Type B pancreatic cell (in vitro differentiated cells): Measurements from ENCODE around the gene AP1S1. TPM values are rescaled to one million over a fixed set of nuclear protein-coding genes. Genes with fewer than 3 reads are reported as not detected.
"Not testable (repeated sequence)": the region's sequence is repeated elsewhere in the genome, so short reads cannot be mapped to it uniquely, and the experiment has no call there.

Experiments used
- DNase-seq: peaks from one replicate; pipeline ENCODE4 v3.0.0; 2021; ENCODE audit warnings: mixed read lengths; ENCODE audit not compliant: unreplicated experiment; ENCODE audit errors: extremely low spot score
- H3K27ac Mint-ChIP-seq: 2 replicates; pipeline ENCODE4 v1.8.0; 2021; ENCODE audit warnings: mild to moderate bottlenecking, mixed read lengths
- H3K27me3 Mint-ChIP-seq: 2 replicates; pipeline ENCODE4 v1.8.0; 2021; ENCODE audit warnings: mixed read lengths
- H3K36me3 Mint-ChIP-seq: 2 replicates; pipeline ENCODE4 v1.8.0; 2021; ENCODE audit warnings: mixed read lengths
- H3K4me1 Mint-ChIP-seq: one replicate; pipeline ENCODE4 v1.8.0; 2021; ENCODE audit warnings: mixed read lengths; ENCODE audit not compliant: unreplicated experiment
- H3K4me3 Mint-ChIP-seq: 2 replicates; pipeline ENCODE4 v1.8.0; 2021; ENCODE audit warnings: mild to moderate bottlenecking, mixed read lengths
- H3K9me3 Mint-ChIP-seq: 2 replicates; pipeline ENCODE4 v1.8.0; 2021; ENCODE audit warnings: mixed read lengths
- CTCF ChIP-seq: fragments of 200-600 bp; sonication (generic); conservative IDR thresholded peaks from 2 replicates; pipeline ENCODE4 v1.5.0; 2021; ENCODE audit warnings: antibody characterized with exemption, mild to moderate bottlenecking
- total RNA-seq: library from RNA; stranded (reverse); gene quantifications from 2 replicates; pipeline ENCODE4 v1.2.1, GENCODE V29; 2021; ENCODE audit warnings: low replicate concordance

Gene AP1S1
- total RNA-seq, 1 donor from 2014 or later = 59.8 TPM

GRCh38 chr7:101109368-101109767, 44.9 kb upstream of the AP1S1 start:
- DNase-seq = no peak
- no peaks in the 10 kb centered on the region for H3K4me1 Mint-ChIP-seq
- H3K4me3 Mint-ChIP-seq = no peak overlapping the region
- H3K27ac Mint-ChIP-seq = no peak overlapping the region
- no peak for TF ChIP-seq CTCF
- H3K27me3 Mint-ChIP-seq = peaks cover 5% of the 10 kb centered on the region
- no peaks in the 10 kb centered on the region for H3K36me3 Mint-ChIP-seq
- H3K9me3 Mint-ChIP-seq = no peaks in the 10 kb centered on the region

GRCh38 chr7:101111261-101111660, 43.0 kb upstream of the AP1S1 start:
- Mint-ChIP-seq H3K9me3 (no peaks in the 10 kb centered on the region), H3K27me3 (peaks cover 5% of the 10 kb centered on the region), H3K36me3 (no peaks in the 10 kb centered on the region), H3K4me3 (no peak overlapping the region), H3K4me1 (no peaks in the 10 kb centered on the region), H3K27ac (no peak overlapping the region)
- no peak for TF ChIP-seq CTCF
- no peak for DNase-seq

GRCh38 chr7:101112233-101112632, 42.0 kb upstream of the AP1S1 start:
- H3K9me3 Mint-ChIP-seq = no peaks in the 10 kb centered on the region
- peaks cover 4% of the 10 kb centered on the region for H3K27me3 Mint-ChIP-seq
- no peaks in the 10 kb centered on the region for H3K36me3 Mint-ChIP-seq
- H3K4me1 Mint-ChIP-seq = no peaks in the 10 kb centered on the region
- TF ChIP-seq CTCF = no peak
- no peak for DNase-seq
- no peak overlapping the region for H3K27ac Mint-ChIP-seq
- H3K4me3 Mint-ChIP-seq = no peak overlapping the region

- not testable (repeated sequence) for H3K36me3 Mint-ChIP-seq, H3K27me3 Mint-ChIP-seq, H3K4me1 Mint-ChIP-seq, H3K9me3 Mint-ChIP-seq, DNase-seq, H3K4me3 Mint-ChIP-seq, H3K27ac Mint-ChIP-seq
These were observed 41.1 kb upstream of the AP1S1 start for GRCh38 chr7:101113140-101113539.

- Mint-ChIP-seq H3K36me3 (no peaks in the 10 kb centered on the region), H3K27ac (no peak overlapping the region), H3K27me3 (no peaks in the 10 kb centered on the region), H3K9me3 (no peaks in the 10 kb centered on the region), H3K4me3 (no peak overlapping the region), H3K4me1 (no peaks in the 10 kb centered on the region)
- DNase-seq = no peak
- no peak for TF ChIP-seq CTCF
These were observed 40.4 kb upstream of the AP1S1 start for GRCh38 chr7:101113836-101114235.

- no peak for DNase-seq
- TF ChIP-seq CTCF = no peak
- no peaks in the 10 kb centered on the region for H3K36me3 Mint-ChIP-seq
- H3K27me3 Mint-ChIP-seq = no peaks in the 10 kb centered on the region
- no peak overlapping the region for H3K27ac Mint-ChIP-seq
- H3K4me1 Mint-ChIP-seq = no peaks in the 10 kb centered on the region
- no peaks in the 10 kb centered on the region for H3K9me3 Mint-ChIP-seq
- H3K4me3 Mint-ChIP-seq = no peak overlapping the region
These were observed 39.8 kb upstream of the AP1S1 start for GRCh38 chr7:101114492-101114891.
